Gastroesophageal sphincter (tissue), 4 donors: ENCODE data around the gene TMPRSS3. TPM values are rescaled to one million over a fixed set of nuclear protein-coding genes. Genes with fewer than 3 reads are reported as not detected.

Experiments used
- ATAC-seq: fragments of 150-250 bp; one replicate; pipeline ENCODE4 v1.9.1; 2016; ENCODE audit warnings: mild to moderate bottlenecking, moderate library complexity
- H3K27ac ChIP-seq, 4 donors: fragments of 200-600 bp; sonication (generic) in 3 of 4; 1 replicate in 3 of 4; 2 replicates in 1 of 4; pipeline ENCODE4 v1.5.1; 2016 to 2019
- H3K27me3 ChIP-seq: fragments of 200-600 bp; sonication (generic); one replicate; pipeline ENCODE4 v1.5.1; 2019
- H3K36me3 ChIP-seq, 2 donors: fragments of 200-600 bp; sonication (generic); one replicate each; pipeline ENCODE4 v1.5.1; 2019; ENCODE audit warnings: control low read depth in 1 of 2
- H3K4me1 ChIP-seq, 3 donors: fragments of 200-600 bp; sonication (generic); 1 replicate in 2 of 3; 2 replicates in 1 of 3; pipeline ENCODE4 v1.5.1; 2016 to 2019; ENCODE audit warnings: control low read depth in 2 of 3
- H3K4me3 ChIP-seq, 2 donors: fragments of 200-600 bp; sonication (generic); one replicate each; pipeline ENCODE4 v1.5.1; 2019; ENCODE audit warnings: mild to moderate bottlenecking in 1 of 2, moderate library complexity in 1 of 2
- H3K9me3 ChIP-seq, 3 donors: fragments of 200-600 bp; sonication (generic); one replicate each; pipeline ENCODE4 v1.5.1; 2017 to 2019; ENCODE audit warnings: control low read depth in 2 of 3
- CTCF ChIP-seq, 4 experiments: fragments of 200-600 bp in 2 of 4; fragments of 450-650 bp in 2 of 4; sonication (generic) in 1 of 4; IDR thresholded peaks; one replicate each; pipeline ENCODE4 v1.5.1; 2017 to 2019; ENCODE audit warnings: antibody characterized with exemption in 4 of 4, mild to moderate bottlenecking in 2 of 4, moderate library complexity in 2 of 4
- EP300 ChIP-seq: sonication (generic); formaldehyde crosslinking; IDR thresholded peaks from one replicate; pipeline ENCODE4 v1.6.1; 2017; ENCODE audit warnings: antibody characterized with exemption, mild to moderate bottlenecking
- POLR2A ChIP-seq, 2 donors: fragments of 450-650 bp; IDR thresholded peaks; one replicate each; pipeline ENCODE4 v1.6.1; 2017; ENCODE audit warnings: antibody characterized with exemption in 2 of 2, mild to moderate bottlenecking in 2 of 2, moderate library complexity in 1 of 2
- POLR2AphosphoS5 ChIP-seq: sonication (generic); formaldehyde crosslinking; IDR thresholded peaks from one replicate; pipeline ENCODE4 v1.6.1; 2017; ENCODE audit warnings: antibody characterized with exemption
- WGBS, 2 donors: methylation state at CpG; one replicate each; pipeline ENCODE4 v1.1.5; 2018; ENCODE audit warnings: low coverage in 1 of 2; 5-methylcytosine and 5-hydroxymethylcytosine counted together
- total RNA-seq, 4 donors: library from RNA; depleted of rRNA; stranded (reverse); fragments of >200 nt; gene quantifications; one replicate each; pipeline ENCODE4 v1.1.0, GENCODE V29; 2016

Gene TMPRSS3
- total RNA-seq, 4 donors from 2014 or later, result 0.52 TPM; not detected in 3

- 72% methylated on average over 9 of the region's 16 CpGs; no CpG with 5 or more reads in 1 of the 2 donors for WGBS, 2 donors
- H3K27ac ChIP-seq, result no peak overlapping the region
These were observed 21.9 kb downstream of the TMPRSS3 start for GRCh38 chr21:42373908-42374455.

DNA sequence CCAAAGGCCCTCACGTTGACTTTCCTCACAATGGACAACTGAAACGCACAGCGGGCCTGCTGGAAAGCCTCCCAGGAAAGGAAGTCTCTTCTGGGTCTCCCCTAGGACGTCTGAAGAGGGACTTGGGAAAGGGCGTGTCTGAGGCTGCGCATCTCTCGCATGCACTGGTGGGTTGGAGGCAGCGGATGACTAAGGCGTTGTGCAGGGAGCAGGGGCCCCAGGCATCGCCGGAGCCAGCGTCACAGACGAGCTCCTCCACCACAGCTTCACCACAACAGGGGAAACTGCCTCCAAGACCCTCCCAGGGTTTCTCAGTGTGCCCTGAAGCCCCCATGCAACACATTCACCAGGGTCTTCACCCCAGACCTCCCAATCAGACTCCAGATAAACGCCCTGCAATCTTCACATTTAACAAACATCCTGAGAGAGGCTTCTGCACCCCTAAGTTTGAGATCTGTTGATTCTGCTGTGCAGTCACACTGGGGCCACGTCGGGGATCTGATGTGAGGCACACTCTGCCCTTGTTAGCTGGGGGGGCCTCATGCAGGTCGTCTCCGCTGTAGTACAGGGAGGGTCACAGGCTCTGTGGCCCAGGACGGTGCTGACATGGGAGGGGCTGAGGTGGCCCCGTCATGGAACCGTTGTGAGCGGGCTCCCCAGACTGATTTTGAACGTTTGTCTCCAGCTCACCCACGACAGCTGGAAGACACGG lies 22.5 kb downstream of the TMPRSS3 start:
- TF ChIP-seq CTCF (IDR thresholded peaks at IDR 0.05) (no peak), EP300 (no peak), POLR2A (IDR thresholded peaks at IDR 0.05) (no peak), POLR2AphosphoS5 (no peak)
- Histone ChIP-seq H3K36me3 (no peaks in the 10 kb centered on the region), H3K27me3 (peaks cover 50% of the 10 kb centered on the region), H3K27ac (no peak overlapping the region), H3K4me1 (no peaks in the 10 kb centered on the region), H3K4me3 (no peak overlapping the region), H3K9me3 (no peaks in the 10 kb centered on the region)
- 57% methylated on average over 5 of the region's 25 CpGs; no CpG with 5 or more reads in 1 of the 2 donors for WGBS, 2 donors
- ATAC-seq, result no peak

More at GRCh38 chr21:42373908-42374455, 21.9 kb downstream of the TMPRSS3 start:
- TF ChIP-seq EP300 (no peak), POLR2AphosphoS5 (no peak), CTCF (IDR thresholded peaks at IDR 0.05) (no peak), POLR2A (IDR thresholded peaks at IDR 0.05) (no peak)
- no peak for ATAC-seq
- Histone ChIP-seq H3K4me1 (no peaks in the 10 kb centered on the region), H3K4me3 (no peak overlapping the region), H3K27me3 (peaks cover 50% of the 10 kb centered on the region), H3K36me3 (no peaks in the 10 kb centered on the region), H3K9me3 (no peaks in the 10 kb centered on the region)

GRCh38 chr21:42370894-42371654 lies 24.8 kb downstream of the TMPRSS3 start:
- ATAC-seq, result no peak

DNA sequence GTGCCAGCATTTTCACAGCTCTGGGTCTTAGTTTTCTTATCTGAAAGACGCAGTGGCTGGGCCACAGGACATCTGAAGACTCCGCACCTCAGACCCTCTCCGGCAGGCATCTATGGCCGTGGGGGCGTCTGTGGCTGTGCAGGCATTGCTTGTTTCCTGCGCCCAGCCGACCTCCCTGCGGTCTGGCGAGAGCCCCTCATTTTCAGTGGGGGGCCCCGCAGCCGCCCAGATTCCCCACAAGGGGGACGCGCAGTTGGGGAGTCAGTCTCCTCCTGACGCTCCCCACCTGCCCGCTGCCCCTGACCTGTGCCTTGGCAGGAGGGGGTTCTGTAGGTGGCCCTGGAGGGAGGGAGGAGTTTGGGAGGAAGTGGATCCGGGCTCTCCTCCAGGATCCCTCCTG lies 26.0 kb downstream of the TMPRSS3 start:
- TF ChIP-seq EP300, result no peak
- no peak for TF ChIP-seq CTCF (IDR thresholded peaks at IDR 0.05)
- TF ChIP-seq POLR2A (IDR thresholded peaks at IDR 0.05), result no peak
- TF ChIP-seq POLR2AphosphoS5, result no peak
- no peak overlapping the region for H3K4me3 ChIP-seq
- ATAC-seq, result no peak
- no peaks in the 10 kb centered on the region for H3K36me3 ChIP-seq
- no peaks in the 10 kb centered on the region for H3K4me1 ChIP-seq
- no peak overlapping the region for H3K27ac ChIP-seq
- H3K27me3 ChIP-seq, result peaks cover 38% of the 10 kb centered on the region
- no peaks in the 10 kb centered on the region for H3K9me3 ChIP-seq
- 67 to 81% methylated on average over 5 to 9 of the region's 16 CpGs for WGBS, 2 donors

More at GRCh38 chr21:42370894-42371654, 24.8 kb downstream of the TMPRSS3 start:
- H3K4me1 ChIP-seq, result no peaks in the 10 kb centered on the region
- H3K9me3 ChIP-seq, result no peaks in the 10 kb centered on the region
- WGBS, 2 donors, result 66 to 73% methylated on average over 13 to 18 of the region's 18 CpGs
- H3K36me3 ChIP-seq, result no peaks in the 10 kb centered on the region
- H3K4me3 ChIP-seq, result no peak overlapping the region
- no peak overlapping the region for H3K27ac ChIP-seq
- peaks cover 38% of the 10 kb centered on the region for H3K27me3 ChIP-seq
- TF ChIP-seq POLR2A (IDR thresholded peaks at IDR 0.05) (no peak), POLR2AphosphoS5 (no peak), CTCF (IDR thresholded peaks at IDR 0.05) (no peak), EP300 (no peak)
